HCT116 (cell line): Measurements from ENCODE around the gene DNM1.

Experiments
- CEBPB ChIP-seq: IDR thresholded peaks from 2 replicates; pipeline ENCODE4 v1.6.1; 2012; ENCODE audit warnings: low read depth
- CTCF ChIP-seq, 3 experiments: fragments of 200-600 bp in 1 of 3; sonication (generic) in 1 of 3; IDR thresholded peaks in 2 of 3; conservative IDR thresholded peaks in 1 of 3; 2 replicates each; pipeline ENCODE4 v1.5.1; 2012 to 2017; ENCODE audit warnings: low read depth in 2 of 3, low read length in 2 of 3, antibody characterized with exemption in 1 of 3, borderline replicate concordance in 1 of 3, control low read depth in 1 of 3, mild to moderate bottlenecking in 1 of 3, mixed read lengths in 1 of 3, mixed run types in 1 of 3, moderate library complexity in 1 of 3; ENCODE audit not compliant: insufficient read depth in 1 of 3
- EZH2 ChIP-seq: fragments of 200-600 bp; sonication (generic); IDR thresholded peaks from 2 replicates; pipeline ENCODE4 v1.6.1; 2017; ENCODE audit warnings: antibody characterized with exemption, mixed run types
- EZH2phosphoT487 ChIP-seq: fragments of 200-600 bp; IDR thresholded peaks from 2 replicates; pipeline ENCODE4 v1.6.1; 2018; ENCODE audit warnings: antibody characterized with exemption, borderline replicate concordance
- JUND ChIP-seq: IDR thresholded peaks from 2 replicates; pipeline ENCODE4 v1.6.1; 2012
- MAX ChIP-seq: IDR thresholded peaks from 2 replicates; pipeline ENCODE4 v1.6.1; 2012
- POLR2A ChIP-seq: IDR thresholded peaks from 2 replicates; pipeline ENCODE4 v1.7.0; 2011; ENCODE audit warnings: borderline replicate concordance; ENCODE audit not compliant: insufficient read depth, insufficient read length; ENCODE audit errors: extremely low read depth
- POLR2AphosphoS5 ChIP-seq: IDR thresholded peaks from 2 replicates; pipeline ENCODE4 v1.6.1; 2011; ENCODE audit warnings: mild to moderate bottlenecking, low read depth, low read length, moderate library complexity
- RAD21 ChIP-seq: IDR thresholded peaks from 2 replicates; pipeline ENCODE4 v1.6.1; 2012; ENCODE audit warnings: low read depth, mild to moderate bottlenecking
- SRF ChIP-seq: IDR thresholded peaks from 2 replicates; pipeline ENCODE4 v1.6.1; 2012; ENCODE audit warnings: low read depth

GRCh38 chr9:128276008-128276573, 72.9 kb downstream of the DNM1 start, which contains the start of gene SWI5:
- TF ChIP-seq CEBPB (no peak), CTCF (IDR thresholded peaks at IDR 0.05 in 2 of 3, conservative IDR thresholded peaks at IDR 0.05 in 1 of 3; ENCODE audit: borderline replicate concordance in 1 of 3, insufficient read depth in 1 of 3, low read depth in 2 of 3, low read length in 2 of 3) (no peak), JUND (no peak), POLR2AphosphoS5 (peak; percentile 98), EZH2 (no peak), SRF (no peak), EZH2phosphoT487 (no peak), RAD21 (no peak), POLR2A (peak; percentile 93), MAX (no peak)
